ENCODE measurements around the gene DCAF17. TPM values are rescaled to one million over a fixed set of nuclear protein-coding genes. Genes with fewer than 3 reads are reported as not detected.

The DCAF17 gene
- total RNA-seq, 1 experiment from 2014 or later = 11.1 TPM

- no peak for ATAC-seq
- ChIA-PET CTCF (no interaction called here), POLR2A (ENCODE audit: unreplicated experiment) (no interaction called here)
- no peak overlapping the region for H3K4me3 ChIP-seq (ENCODE audit: low read length)
- H3K4me1 ChIP-seq (ENCODE audit: insufficient read depth, low read length) = peaks cover 15% of the 10 kb centered on the region; the same call in 1 of the 2 replicates
- BruUV-seq (replicated peaks) = no TSS peak
- no peaks in the 10 kb centered on the region for H3K9me2 ChIP-seq (replicated peaks; ENCODE audit: low read length)
- peaks cover 5% of the 10 kb centered on the region; the same call in 1 of the 2 replicates for H3K36me3 ChIP-seq (ENCODE audit: low read depth, low read length)
- no peaks in the 10 kb centered on the region for H3K9me3 ChIP-seq (ENCODE audit: low read length)
- H3K27me3 ChIP-seq (ENCODE audit: low read length) = no peaks in the 10 kb centered on the region
- DNase-seq = no peak
- no peak overlapping the region for H2AFZ ChIP-seq (ENCODE audit: low read length)
- H4K20me1 ChIP-seq (ENCODE audit: low read length) = no peaks in the 10 kb centered on the region
- intact Hi-C loops (cut with micrococcal nuclease) = no loop called here
- no peak overlapping the region for H3K27ac ChIP-seq (ENCODE audit: low read length)
- H3K9ac ChIP-seq (ENCODE audit: low read length) = no peak overlapping the region
- no peaks in the 10 kb centered on the region for H3K79me2 ChIP-seq (ENCODE audit: low read length)
- TF ChIP-seq EZH2phosphoT487 (IDR thresholded peaks at IDR 0.05; ENCODE audit: borderline replicate concordance, low read length) = no peak
- no peak for TF ChIP-seq CTCF (conservative IDR thresholded peaks at IDR 0.05; ENCODE audit: low read depth, low read length)
- TF ChIP-seq EZH2 (IDR thresholded peaks at IDR 0.05; ENCODE audit: low read length, unreplicated experiment) = no peak
- H3F3A ChIP-seq (ENCODE audit: low read length, unreplicated experiment) = no peaks in the 10 kb centered on the region
- no peak overlapping the region for H3K4me2 ChIP-seq (ENCODE audit: low read length)
Observed at GRCh38 chr2:171482308-171482707, 48.3 kb downstream of the DCAF17 start.

- Histone ChIP-seq H3F3A (ENCODE audit: low read length, unreplicated experiment) (no peaks in the 10 kb centered on the region), H3K36me3 (ENCODE audit: low read depth, low read length) (peaks cover 5% of the 10 kb centered on the region; the same call in 1 of the 2 replicates), H3K4me2 (ENCODE audit: low read length) (no peak overlapping the region), H3K4me1 (ENCODE audit: insufficient read depth, low read length) (peaks cover 13% of the 10 kb centered on the region; the same call in 1 of the 2 replicates), H3K27ac (ENCODE audit: low read length) (no peak overlapping the region), H3K9me3 (ENCODE audit: low read length) (no peaks in the 10 kb centered on the region), H4K20me1 (ENCODE audit: low read length) (no peaks in the 10 kb centered on the region), H3K9me2 (replicated peaks; ENCODE audit: low read length) (no peaks in the 10 kb centered on the region), H2AFZ (ENCODE audit: low read length) (no peak overlapping the region), H3K9ac (ENCODE audit: low read length) (no peak overlapping the region), H3K27me3 (ENCODE audit: low read length) (no peaks in the 10 kb centered on the region), H3K79me2 (ENCODE audit: low read length) (no peaks in the 10 kb centered on the region), H3K4me3 (ENCODE audit: low read length) (no peak overlapping the region)
- POLR2A ChIA-PET (ENCODE audit: unreplicated experiment) = no interaction called here
- CTCF ChIA-PET = no interaction called here
- intact Hi-C loops (cut with micrococcal nuclease) = no loop called here
- no peak for TF ChIP-seq EZH2phosphoT487 (IDR thresholded peaks at IDR 0.05; ENCODE audit: borderline replicate concordance, low read length)
- no peak for TF ChIP-seq CTCF (conservative IDR thresholded peaks at IDR 0.05; ENCODE audit: low read depth, low read length)
- TF ChIP-seq EZH2 (IDR thresholded peaks at IDR 0.05; ENCODE audit: low read length, unreplicated experiment) = no peak
- no TSS peak for BruUV-seq (replicated peaks)
- DNase-seq (no peak), ATAC-seq (no peak)
Observed at GRCh38 chr2:171482877-171483276, 48.9 kb downstream of the DCAF17 start.

- DNase-seq = no peak
- BruUV-seq (replicated peaks) = no TSS peak
- ChIA-PET POLR2A (ENCODE audit: unreplicated experiment) (no interaction called here), CTCF (no interaction called here)
- no peak overlapping the region for H3K4me3 ChIP-seq (ENCODE audit: low read length)
- no peaks in the 10 kb centered on the region for H3K79me2 ChIP-seq (ENCODE audit: low read length)
- no peak overlapping the region for H3K4me2 ChIP-seq (ENCODE audit: low read length)
- no peak overlapping the region for H3K27ac ChIP-seq (ENCODE audit: low read length)
- H4K20me1 ChIP-seq (ENCODE audit: low read length) = no peaks in the 10 kb centered on the region
- no peak for TF ChIP-seq CTCF (conservative IDR thresholded peaks at IDR 0.05; ENCODE audit: low read depth, low read length)
- no peak for TF ChIP-seq EZH2 (IDR thresholded peaks at IDR 0.05; ENCODE audit: low read length, unreplicated experiment)
- TF ChIP-seq EZH2phosphoT487 (IDR thresholded peaks at IDR 0.05; ENCODE audit: borderline replicate concordance, low read length) = no peak
- H2AFZ ChIP-seq (ENCODE audit: low read length) = no peak overlapping the region
- peaks cover 4% of the 10 kb centered on the region; the same call in 1 of the 2 replicates for H3K4me1 ChIP-seq (ENCODE audit: insufficient read depth, low read length)
- ATAC-seq = no peak
- H3K9me2 ChIP-seq (replicated peaks; ENCODE audit: low read length) = no peaks in the 10 kb centered on the region
- no peaks in the 10 kb centered on the region for H3K9me3 ChIP-seq (ENCODE audit: low read length)
- H3K36me3 ChIP-seq (ENCODE audit: low read depth, low read length) = peaks cover 5% of the 10 kb centered on the region; the same call in 1 of the 2 replicates
- intact Hi-C loops (cut with micrococcal nuclease) = no loop called here
- H3K27me3 ChIP-seq (ENCODE audit: low read length) = no peaks in the 10 kb centered on the region
- no peaks in the 10 kb centered on the region for H3F3A ChIP-seq (ENCODE audit: low read length, unreplicated experiment)
- no peak overlapping the region for H3K9ac ChIP-seq (ENCODE audit: low read length)
Observed at GRCh38 chr2:171483793-171484192, 49.8 kb downstream of the DCAF17 start.

Measured in PC-3 (cell line).